Suprapubic skin (tissue), 4 donors: ENCODE measurements around the gene WNK2.

ENCODE experiments used
- EP300 ChIP-seq: sonication (generic); formaldehyde crosslinking; IDR thresholded peaks from one replicate; pipeline ENCODE4 v1.6.1; 2017; ENCODE audit warnings: antibody characterized with exemption
- POLR2A ChIP-seq, 2 donors: fragments of 450-650 bp; IDR thresholded peaks; one replicate each; pipeline ENCODE4 v1.6.1; 2017; ENCODE audit warnings: antibody characterized with exemption in 2 of 2, mild to moderate bottlenecking in 2 of 2, moderate library complexity in 2 of 2
- POLR2AphosphoS5 ChIP-seq, 3 donors: sonication (generic); formaldehyde crosslinking; IDR thresholded peaks; one replicate each; pipeline ENCODE4 v1.6.1; 2017; ENCODE audit warnings: antibody characterized with exemption in 3 of 3
- TF ChIP-seq, protein P1 (sequence below), 2 donors: fragments of 200-600 bp in 1 of 2; fragments of 450-650 bp in 1 of 2; sonication (generic) in 1 of 2; IDR thresholded peaks; one replicate each; pipeline ENCODE4 v1.5.1; 2016 to 2019; ENCODE audit warnings: antibody characterized with exemption in 2 of 2, mild to moderate bottlenecking in 1 of 2, moderate library complexity in 1 of 2

DNA sequence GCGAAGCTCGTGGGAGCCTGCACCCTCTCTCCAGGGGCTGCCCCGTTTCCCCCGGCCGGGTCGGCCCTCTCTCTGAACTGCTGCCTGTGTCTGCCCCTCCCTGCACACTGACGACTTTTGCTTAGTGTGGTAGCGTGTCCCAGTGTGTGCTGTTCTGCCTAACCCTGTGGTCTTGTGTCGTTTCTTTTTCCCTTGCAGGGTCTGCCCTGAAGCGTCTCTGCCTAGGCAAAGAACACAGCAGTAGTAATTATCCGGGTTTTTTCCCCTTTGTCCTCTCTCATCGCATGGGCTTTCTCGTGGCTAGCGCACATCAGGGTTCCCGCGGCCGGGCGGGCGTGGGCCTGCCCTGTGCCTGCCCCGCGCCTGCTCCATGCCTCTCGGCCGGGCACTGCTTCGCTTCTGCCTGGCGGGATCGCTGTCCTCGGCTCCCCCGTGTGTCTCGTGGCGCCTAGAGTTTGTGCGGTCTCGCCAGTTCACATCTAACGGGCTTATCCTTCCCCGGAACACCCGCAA is 122.7 kb downstream of the WNK2 start:
- TF ChIP-seq EP300 = no peak
- TF ChIP-seq, protein P1, sequence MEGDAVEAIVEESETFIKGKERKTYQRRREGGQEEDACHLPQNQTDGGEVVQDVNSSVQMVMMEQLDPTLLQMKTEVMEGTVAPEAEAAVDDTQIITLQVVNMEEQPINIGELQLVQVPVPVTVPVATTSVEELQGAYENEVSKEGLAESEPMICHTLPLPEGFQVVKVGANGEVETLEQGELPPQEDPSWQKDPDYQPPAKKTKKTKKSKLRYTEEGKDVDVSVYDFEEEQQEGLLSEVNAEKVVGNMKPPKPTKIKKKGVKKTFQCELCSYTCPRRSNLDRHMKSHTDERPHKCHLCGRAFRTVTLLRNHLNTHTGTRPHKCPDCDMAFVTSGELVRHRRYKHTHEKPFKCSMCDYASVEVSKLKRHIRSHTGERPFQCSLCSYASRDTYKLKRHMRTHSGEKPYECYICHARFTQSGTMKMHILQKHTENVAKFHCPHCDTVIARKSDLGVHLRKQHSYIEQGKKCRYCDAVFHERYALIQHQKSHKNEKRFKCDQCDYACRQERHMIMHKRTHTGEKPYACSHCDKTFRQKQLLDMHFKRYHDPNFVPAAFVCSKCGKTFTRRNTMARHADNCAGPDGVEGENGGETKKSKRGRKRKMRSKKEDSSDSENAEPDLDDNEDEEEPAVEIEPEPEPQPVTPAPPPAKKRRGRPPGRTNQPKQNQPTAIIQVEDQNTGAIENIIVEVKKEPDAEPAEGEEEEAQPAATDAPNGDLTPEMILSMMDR (IDR thresholded peaks at IDR 0.05) = no peak
- TF ChIP-seq POLR2A (IDR thresholded peaks at IDR 0.05) = no peak
- TF ChIP-seq POLR2AphosphoS5 (IDR thresholded peaks at IDR 0.05) = no peak
